GM19455 (cell line): ENCODE results near the gene HDAC11.
"Not testable (repeated sequence)": the region's sequence is repeated elsewhere in the genome, so short reads cannot be mapped to it uniquely, and the experiment has no call there.

Source experiments
- ATAC-seq: cut with Tn5 transposase; IDR thresholded peaks from one replicate; pipeline ENCODE4 v1.9.1; 2021; ENCODE audit not compliant: unreplicated experiment

The HDAC11 gene

DNA sequence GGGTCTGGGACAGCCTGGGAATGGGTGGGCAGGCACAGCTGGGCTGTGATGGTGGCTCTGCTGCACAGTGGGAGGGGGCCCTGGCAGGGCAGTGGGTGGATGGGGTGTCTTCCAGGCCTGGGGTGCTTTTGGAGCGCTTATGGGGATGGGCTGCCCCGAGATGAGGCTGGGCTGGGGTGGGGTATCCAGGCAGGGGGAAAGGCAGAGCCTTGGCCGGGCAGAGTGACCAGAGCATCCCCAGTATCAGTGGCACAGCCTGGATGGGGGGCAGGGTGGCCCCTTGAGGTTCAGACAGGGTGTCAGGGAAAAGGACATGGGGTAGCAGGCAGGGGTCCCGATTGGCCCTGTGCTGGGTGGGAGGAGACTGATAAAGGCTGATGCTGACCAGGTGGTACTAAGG, 26.6 kb downstream of the HDAC11 start:
- no peak for ATAC-seq

DNA sequence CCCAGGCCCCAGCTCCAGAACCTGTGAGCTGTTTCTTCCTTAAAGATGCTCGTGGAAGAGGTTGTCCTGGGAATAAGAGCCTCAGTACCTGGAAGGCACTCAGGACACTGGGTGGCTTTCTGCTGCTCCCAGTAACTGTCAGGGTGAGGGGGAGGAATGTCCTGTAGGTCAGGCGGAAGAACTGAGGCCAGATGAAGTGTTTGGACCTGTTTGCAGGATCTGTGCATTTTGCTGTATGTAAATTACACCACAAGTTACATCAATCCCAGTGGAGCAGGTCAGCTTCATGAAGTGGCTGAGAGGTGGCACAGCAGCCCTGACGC, 27.1 kb downstream of the HDAC11 start:
- no peak for ATAC-seq

- no peak for ATAC-seq
Observed at GRCh38 chr3:13507570-13508339, 27.6 kb downstream of the HDAC11 start.

DNA sequence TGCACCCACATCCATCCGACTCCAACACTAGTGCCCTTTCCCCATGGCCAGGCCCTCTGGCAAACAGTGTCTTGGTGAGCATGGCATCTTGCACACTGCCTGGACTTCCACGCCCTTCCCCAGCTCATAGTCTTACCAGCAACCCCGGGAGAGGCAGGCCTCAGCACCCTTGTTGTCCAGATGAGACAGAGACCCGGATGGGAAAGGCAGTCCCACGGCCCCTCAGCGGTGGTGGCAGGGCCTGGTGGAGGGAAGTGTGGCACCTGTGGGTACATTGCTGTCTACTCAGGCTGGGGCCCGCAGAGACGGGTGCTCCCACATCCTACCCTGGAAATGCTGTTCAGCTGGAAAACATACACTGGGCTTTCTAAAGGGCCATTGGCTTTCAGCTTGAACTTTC, 28.4 kb downstream of the HDAC11 start:
- ATAC-seq = no peak

- no peak for ATAC-seq
Observed at GRCh38 chr3:13509059-13509815, 29.1 kb downstream of the HDAC11 start.

DNA sequence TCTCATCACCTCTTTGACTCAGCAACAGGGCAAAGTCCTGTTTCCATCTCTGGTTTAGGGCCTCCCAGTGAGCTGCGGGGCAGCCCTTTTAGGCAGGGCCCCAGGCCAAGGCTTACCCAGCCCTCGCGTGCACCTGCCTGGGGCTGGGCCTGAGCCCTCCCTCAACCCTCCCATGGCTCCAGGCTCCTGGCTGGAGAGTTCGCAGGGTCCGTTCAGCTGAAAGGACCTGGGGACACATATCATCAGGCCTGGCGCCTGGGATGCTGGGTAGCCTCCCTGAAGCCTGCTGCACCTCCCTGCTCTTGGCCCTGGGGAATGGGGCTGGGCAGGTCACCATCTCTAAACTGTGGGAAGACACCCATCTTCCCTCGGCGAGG, 29.7 kb downstream of the HDAC11 start:
- ATAC-seq = no peak

GRCh38 chr3:13512451-13512850, 32.3 kb downstream of the HDAC11 start:
- no peak for ATAC-seq

GRCh38 chr3:13513051-13513912, 33.2 kb downstream of the HDAC11 start:
- no peak for ATAC-seq

DNA sequence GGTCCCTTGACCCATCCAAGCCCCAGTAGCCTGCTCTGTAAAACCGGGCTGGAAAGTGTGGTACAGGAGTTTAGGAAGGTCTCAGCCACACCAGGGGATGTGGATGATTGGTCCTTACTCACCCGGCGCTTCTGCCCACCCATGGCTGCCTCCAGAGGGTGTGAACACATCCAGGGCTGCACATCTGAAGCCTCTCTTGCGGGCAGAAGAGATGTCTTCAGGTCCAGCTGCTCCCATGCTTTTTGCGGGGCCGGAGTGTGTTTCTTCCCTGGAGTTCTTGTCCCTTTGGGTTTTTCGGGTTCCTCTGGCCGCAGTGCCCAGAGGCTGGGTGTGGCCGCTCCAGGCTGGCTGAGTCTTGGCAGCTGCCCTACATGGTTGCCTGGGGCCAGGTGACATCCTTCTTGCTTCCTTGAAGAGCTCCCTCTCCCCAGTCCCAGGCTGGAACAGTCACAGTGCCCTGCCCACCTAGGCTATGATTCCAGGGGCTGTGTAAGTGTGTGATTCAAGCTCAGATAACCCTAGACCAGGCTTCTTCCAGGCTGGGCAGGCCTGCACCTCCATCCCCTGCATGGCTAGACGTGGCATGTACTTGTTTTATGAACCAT, 33.9 kb downstream of the HDAC11 start:
- ATAC-seq = no peak

GRCh38 chr3:13514639-13515435, 34.7 kb downstream of the HDAC11 start:
- no peak for ATAC-seq

DNA sequence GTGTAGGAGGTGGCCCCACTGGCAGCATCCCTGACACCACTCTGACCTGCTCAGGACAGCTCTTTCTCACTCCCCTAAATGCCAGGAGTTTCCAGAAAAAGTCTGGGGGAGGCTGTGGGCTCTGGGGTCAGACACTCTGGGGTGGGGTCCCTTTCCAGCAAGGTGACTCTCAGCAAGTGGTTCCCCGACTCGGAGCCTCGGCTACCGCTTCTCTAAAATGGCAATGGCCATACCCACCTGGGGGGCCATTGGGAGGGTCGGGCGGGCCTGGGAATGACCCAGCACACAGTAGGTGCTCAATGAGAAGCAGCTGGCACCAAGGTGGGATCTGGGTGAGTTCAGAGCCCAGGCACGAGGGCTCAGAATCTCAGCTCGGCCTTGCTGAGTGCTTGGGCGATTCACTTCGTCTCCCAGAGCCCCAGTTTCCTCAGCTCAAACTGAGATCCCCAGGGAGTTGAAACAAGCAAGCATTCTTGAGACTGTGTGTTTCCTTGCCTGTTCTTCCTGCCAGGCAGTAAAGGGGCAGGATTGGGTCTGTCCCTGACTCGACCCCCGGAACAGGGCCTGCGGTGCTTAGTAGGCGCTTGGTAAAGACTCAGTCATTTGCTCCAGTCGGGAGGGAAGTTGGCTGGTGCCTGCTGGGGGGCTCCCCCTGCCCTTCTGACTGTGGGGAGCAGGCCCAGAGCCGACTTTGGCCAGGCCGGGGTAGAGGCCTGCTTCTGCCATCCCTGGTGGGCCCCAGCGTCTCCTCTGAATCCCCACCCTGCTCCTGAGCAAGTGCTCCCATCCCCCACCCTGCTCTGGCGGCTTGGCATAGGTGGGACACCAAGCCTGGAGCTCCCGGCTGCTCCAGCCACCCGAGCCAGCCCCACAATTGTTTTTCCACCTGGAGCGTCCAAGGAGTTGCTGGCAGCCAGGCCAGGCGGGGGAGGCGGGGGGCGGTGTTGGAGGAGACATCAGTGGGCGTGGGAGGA, 36.0 kb downstream of the HDAC11 start:
- ATAC-seq = no peak

DNA sequence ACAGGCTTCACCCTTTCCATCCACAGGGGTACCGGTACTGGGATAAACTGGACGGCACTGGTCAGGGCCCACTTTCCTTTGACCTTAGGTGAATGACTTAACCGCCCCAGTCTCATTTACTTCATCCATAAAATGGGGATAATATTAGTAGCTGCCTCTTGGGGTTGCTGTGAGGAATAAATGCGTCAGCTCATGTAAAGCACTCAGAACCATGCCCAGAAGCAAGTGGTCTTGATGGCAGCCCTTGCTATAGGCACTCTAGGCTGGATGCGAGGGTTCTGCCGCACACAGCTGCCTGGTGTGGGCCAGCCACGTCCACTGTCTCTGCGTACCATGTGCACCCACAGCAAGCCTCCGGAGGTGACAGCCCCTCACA, 36.6 kb downstream of the HDAC11 start:
- no peak for ATAC-seq

GRCh38 chr3:13517253-13517977, 37.3 kb downstream of the HDAC11 start:
- no peak for ATAC-seq

DNA sequence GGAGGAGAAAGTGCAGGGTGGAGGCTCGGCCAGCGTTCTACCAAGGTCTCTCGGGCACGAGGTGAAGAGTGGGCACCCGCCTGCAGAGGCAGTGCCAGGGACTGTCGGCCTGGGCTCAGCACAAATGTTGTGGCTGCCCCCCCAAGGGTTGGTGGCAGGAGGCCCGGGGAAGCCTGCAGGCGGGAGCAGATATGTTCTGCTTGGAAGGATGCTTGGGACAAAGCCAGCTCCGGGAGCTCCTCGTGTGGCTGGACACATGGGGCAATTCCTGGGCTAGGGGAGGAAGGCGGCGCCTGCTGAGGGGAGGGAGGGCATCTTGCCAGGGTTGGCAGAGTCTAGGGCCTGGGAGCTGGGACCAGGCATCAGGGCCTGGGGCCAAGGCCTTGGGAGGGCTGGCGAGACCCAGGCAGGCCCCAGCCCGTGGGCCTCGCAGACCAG, 38.4 kb downstream of the HDAC11 start:
- no peak for ATAC-seq

DNA sequence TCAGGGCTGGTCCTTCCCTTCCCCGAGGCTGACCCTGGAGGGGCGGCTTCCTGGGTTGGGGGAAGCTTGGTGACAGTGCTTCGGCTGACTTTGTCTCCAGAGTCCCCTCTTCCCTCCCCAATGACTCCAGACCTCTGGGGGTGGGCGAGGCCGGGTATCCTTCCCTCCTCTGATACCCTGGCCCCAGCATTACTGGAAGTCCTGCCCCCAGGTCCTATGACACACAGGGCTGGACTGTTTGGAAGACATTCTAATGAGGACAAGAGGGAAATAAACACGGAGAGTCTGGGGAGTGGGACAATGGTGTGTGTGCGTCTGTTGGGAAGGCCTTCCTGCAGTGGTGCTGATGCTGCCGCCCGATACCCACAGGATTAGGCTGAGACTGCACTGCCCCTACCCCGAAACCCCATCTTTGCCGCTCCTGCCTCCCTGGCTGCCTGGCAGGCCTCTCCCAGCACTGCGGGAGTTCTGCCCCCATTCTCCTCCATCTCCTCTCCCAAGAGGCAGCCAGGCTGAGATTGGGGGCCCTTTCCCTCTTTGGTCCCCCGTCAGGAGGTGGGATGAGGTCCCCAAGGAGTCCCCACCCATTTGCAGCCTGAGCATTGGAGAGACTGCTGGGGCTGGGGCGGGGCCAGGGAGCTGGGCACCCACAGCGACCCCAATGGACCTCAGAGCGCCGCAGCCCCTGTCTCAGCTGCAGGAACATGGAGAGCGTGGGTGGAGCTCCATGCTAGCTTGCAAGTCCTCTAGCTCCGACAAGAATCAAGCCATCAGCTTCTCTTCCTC, 39.1 kb downstream of the HDAC11 start:
- ATAC-seq = no peak

GRCh38 chr3:13520326-13520880, 40.3 kb downstream of the HDAC11 start:
- no peak for ATAC-seq

DNA sequence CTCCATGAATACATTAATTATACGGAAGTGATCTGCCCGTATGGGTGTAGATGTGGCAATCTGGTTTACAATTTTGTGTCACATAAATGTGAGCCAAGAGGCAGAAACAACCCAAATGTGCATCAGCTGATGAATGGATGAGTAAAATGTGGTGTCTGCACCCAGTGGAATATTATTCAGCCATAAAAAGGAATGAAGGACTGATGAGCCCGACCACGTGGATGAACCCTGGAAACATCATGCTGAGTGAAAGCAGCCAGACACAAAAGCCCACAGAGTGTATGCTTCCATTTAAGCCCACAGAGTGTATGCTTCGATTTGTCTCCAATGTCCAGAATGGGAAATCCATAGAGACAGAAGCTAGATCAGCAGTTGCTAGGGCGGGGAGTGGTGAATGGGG, 41.2 kb downstream of the HDAC11 start:
- no peak for ATAC-seq

GRCh38 chr3:13521749-13522148, 41.6 kb downstream of the HDAC11 start:
- not testable (repeated sequence) for ATAC-seq
